ENCODE measurements around the gene SH3YL1.

- TF ChIP-seq CTCF (IDR thresholded peaks at IDR 0.05; ENCODE audit: low read depth, low read length, poor library complexity, severe bottlenecking) (no peak), EZH2phosphoT487 (IDR thresholded peaks at IDR 0.05; ENCODE audit: borderline replicate concordance, low read length) (no peak)
Observed at GRCh38 chr2:296354-296753, 32.5 kb upstream of the SH3YL1 start.
